ENCODE measurements around the gene AKIRIN2. TPM values are rescaled to one million over a fixed set of nuclear protein-coding genes. Genes with fewer than 3 reads are reported as not detected.

Gene AKIRIN2
- total RNA-seq, 1 donor from 2014 or later = 65.4 TPM

DNA sequence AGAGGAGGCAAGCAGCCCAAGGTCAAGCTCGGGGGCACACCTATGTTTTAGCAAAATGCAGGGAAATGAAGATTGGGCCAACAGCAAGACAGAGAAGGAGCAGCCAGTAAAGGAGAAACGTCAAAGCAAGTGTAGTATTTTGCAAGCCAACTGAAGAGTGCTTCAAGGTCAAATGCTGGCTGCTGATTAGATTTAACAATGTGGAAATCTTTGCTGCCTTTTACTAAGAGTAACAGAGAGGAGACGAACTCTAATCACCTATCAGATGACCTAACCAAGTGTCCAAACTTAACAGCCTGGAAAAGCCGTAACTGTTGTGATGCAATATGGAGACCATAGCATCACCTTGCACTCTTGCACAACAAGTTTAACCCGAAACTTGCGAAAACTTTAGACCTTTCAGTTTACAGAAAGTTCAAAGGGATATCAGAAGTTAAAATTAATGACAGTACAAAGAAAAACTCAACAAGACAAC is 30.4 kb downstream of the AKIRIN2 start:
- Mint-ChIP-seq H3K9me3 (ENCODE audit: unreplicated experiment) (no peaks in the 10 kb centered on the region), H3K4me3 (ENCODE audit: unreplicated experiment) (no peak overlapping the region), H3K27me3 (ENCODE audit: low read depth, unreplicated experiment) (no peaks in the 10 kb centered on the region), H3K4me1 (ENCODE audit: low read depth, unreplicated experiment) (no peaks in the 10 kb centered on the region), H3K27ac (ENCODE audit: unreplicated experiment) (no peak overlapping the region), H3K36me3 (ENCODE audit: low read depth, unreplicated experiment) (peaks cover 8% of the 10 kb centered on the region)
- Histone ChIP-seq H3K4me2 (ENCODE audit: low read length) (no peak overlapping the region), H4K20me1 (ENCODE audit: insufficient read depth, low read length) (peaks cover 22% of the 10 kb centered on the region), H3K27me3 (ENCODE audit: insufficient read depth, low read length) (no peaks in the 10 kb centered on the region), H3K79me2 (ENCODE audit: insufficient read depth, low read length) (peaks cover 18% of the 10 kb centered on the region), H3K4me3 (ENCODE audit: insufficient read depth, low read depth, low read length) (no peak overlapping the region), H3K4me1 (ENCODE audit: insufficient read depth, low read length) (no peaks in the 10 kb centered on the region), H2AFZ (ENCODE audit: low read depth, low read length) (no peak overlapping the region), H3K9ac (ENCODE audit: low read length) (no peak overlapping the region), H3K27ac (ENCODE audit: low read depth, low read length) (no peak overlapping the region), H3K9me3 (ENCODE audit: insufficient read depth, low read depth, low read length) (no peaks in the 10 kb centered on the region), H3K36me3 (ENCODE audit: insufficient read depth, low read length) (peaks cover 23% of the 10 kb centered on the region)
- no peak for TF ChIP-seq CTCF (IDR thresholded peaks at IDR 0.05; ENCODE audit: insufficient read depth, low read depth, low read length)
- no peak for TF ChIP-seq EZH2 (IDR thresholded peaks at IDR 0.05; ENCODE audit: insufficient read depth, low read length)
- no peak for FAIRE-seq
- no peak for DNase-seq (ENCODE audit: low read depth)

- Mint-ChIP-seq H3K27ac (ENCODE audit: unreplicated experiment) (no peak overlapping the region), H3K4me3 (ENCODE audit: unreplicated experiment) (no peak overlapping the region), H3K27me3 (ENCODE audit: low read depth, unreplicated experiment) (no peaks in the 10 kb centered on the region), H3K36me3 (ENCODE audit: low read depth, unreplicated experiment) (peaks cover 8% of the 10 kb centered on the region), H3K9me3 (ENCODE audit: unreplicated experiment) (no peaks in the 10 kb centered on the region), H3K4me1 (ENCODE audit: low read depth, unreplicated experiment) (no peaks in the 10 kb centered on the region)
- H3K79me2 ChIP-seq (ENCODE audit: insufficient read depth, low read length) = peaks cover 14% of the 10 kb centered on the region
- H3K27ac ChIP-seq (ENCODE audit: low read depth, low read length) = no peak overlapping the region
- TF ChIP-seq EZH2 (IDR thresholded peaks at IDR 0.05; ENCODE audit: insufficient read depth, low read length) (no peak), CTCF (IDR thresholded peaks at IDR 0.05; ENCODE audit: insufficient read depth, low read depth, low read length) (no peak)
- H3K36me3 ChIP-seq (ENCODE audit: insufficient read depth, low read length) = peaks cover 22% of the 10 kb centered on the region
- no peaks in the 10 kb centered on the region for H3K9me3 ChIP-seq (ENCODE audit: insufficient read depth, low read depth, low read length)
- H3K27me3 ChIP-seq (ENCODE audit: insufficient read depth, low read length) = no peaks in the 10 kb centered on the region
- no peaks in the 10 kb centered on the region for H3K4me1 ChIP-seq (ENCODE audit: insufficient read depth, low read length)
- H3K9ac ChIP-seq (ENCODE audit: low read length) = no peak overlapping the region
- H4K20me1 ChIP-seq (ENCODE audit: insufficient read depth, low read length) = peaks cover 19% of the 10 kb centered on the region
- DNase-seq (ENCODE audit: low read depth) (no peak), FAIRE-seq (no peak)
- no peak overlapping the region for H3K4me3 ChIP-seq (ENCODE audit: insufficient read depth, low read depth, low read length)
- H3K4me2 ChIP-seq (ENCODE audit: low read length) = no peak overlapping the region
- H2AFZ ChIP-seq (ENCODE audit: low read depth, low read length) = no peak overlapping the region
Measured at GRCh38 chr6:87670707-87671106, 31.3 kb downstream of the AKIRIN2 start.

GRCh38 chr6:87669051-87669450 is 33.0 kb downstream of the AKIRIN2 start:
- Mint-ChIP-seq H3K4me3 (ENCODE audit: unreplicated experiment) (no peak overlapping the region), H3K9me3 (ENCODE audit: unreplicated experiment) (no peaks in the 10 kb centered on the region), H3K4me1 (ENCODE audit: low read depth, unreplicated experiment) (no peaks in the 10 kb centered on the region), H3K36me3 (ENCODE audit: low read depth, unreplicated experiment) (peaks cover 8% of the 10 kb centered on the region), H3K27ac (ENCODE audit: unreplicated experiment) (no peak overlapping the region), H3K27me3 (ENCODE audit: low read depth, unreplicated experiment) (no peaks in the 10 kb centered on the region)
- Histone ChIP-seq H2AFZ (ENCODE audit: low read depth, low read length) (no peak overlapping the region), H3K79me2 (ENCODE audit: insufficient read depth, low read length) (peaks cover 3% of the 10 kb centered on the region), H4K20me1 (ENCODE audit: insufficient read depth, low read length) (peaks cover 10% of the 10 kb centered on the region), H3K27me3 (ENCODE audit: insufficient read depth, low read length) (no peaks in the 10 kb centered on the region), H3K4me1 (ENCODE audit: insufficient read depth, low read length) (no peaks in the 10 kb centered on the region), H3K27ac (ENCODE audit: low read depth, low read length) (no peak overlapping the region), H3K4me3 (ENCODE audit: insufficient read depth, low read depth, low read length) (no peak overlapping the region), H3K36me3 (ENCODE audit: insufficient read depth, low read length) (peaks cover 10% of the 10 kb centered on the region), H3K9me3 (ENCODE audit: insufficient read depth, low read depth, low read length) (no peaks in the 10 kb centered on the region), H3K9ac (ENCODE audit: low read length) (no peak overlapping the region), H3K4me2 (ENCODE audit: low read length) (no peak overlapping the region)
- DNase-seq (ENCODE audit: low read depth) (no peak), FAIRE-seq (no peak)
- TF ChIP-seq CTCF (IDR thresholded peaks at IDR 0.05; ENCODE audit: insufficient read depth, low read depth, low read length) = no peak
- no peak for TF ChIP-seq EZH2 (IDR thresholded peaks at IDR 0.05; ENCODE audit: insufficient read depth, low read length)
